Prostate gland (tissue), 2 donors: Measurements from ENCODE around the gene UGT1A8.

Experiments used
- CTCF ChIP-seq, 4 experiments: fragments of 200-600 bp in 2 of 4; fragments of 450-650 bp in 2 of 4; sonication (generic) in 2 of 4; IDR thresholded peaks; 1 replicate in 3 of 4; 2 replicates in 1 of 4; pipeline ENCODE4 v1.5.1; 2016 to 2019; ENCODE audit warnings: antibody characterized with exemption in 4 of 4, mild to moderate bottlenecking in 2 of 4, moderate library complexity in 2 of 4
- POLR2A ChIP-seq: fragments of 450-650 bp; IDR thresholded peaks from one replicate; pipeline ENCODE4 v1.6.1; 2016; ENCODE audit warnings: antibody characterized with exemption, mild to moderate bottlenecking

DNA sequence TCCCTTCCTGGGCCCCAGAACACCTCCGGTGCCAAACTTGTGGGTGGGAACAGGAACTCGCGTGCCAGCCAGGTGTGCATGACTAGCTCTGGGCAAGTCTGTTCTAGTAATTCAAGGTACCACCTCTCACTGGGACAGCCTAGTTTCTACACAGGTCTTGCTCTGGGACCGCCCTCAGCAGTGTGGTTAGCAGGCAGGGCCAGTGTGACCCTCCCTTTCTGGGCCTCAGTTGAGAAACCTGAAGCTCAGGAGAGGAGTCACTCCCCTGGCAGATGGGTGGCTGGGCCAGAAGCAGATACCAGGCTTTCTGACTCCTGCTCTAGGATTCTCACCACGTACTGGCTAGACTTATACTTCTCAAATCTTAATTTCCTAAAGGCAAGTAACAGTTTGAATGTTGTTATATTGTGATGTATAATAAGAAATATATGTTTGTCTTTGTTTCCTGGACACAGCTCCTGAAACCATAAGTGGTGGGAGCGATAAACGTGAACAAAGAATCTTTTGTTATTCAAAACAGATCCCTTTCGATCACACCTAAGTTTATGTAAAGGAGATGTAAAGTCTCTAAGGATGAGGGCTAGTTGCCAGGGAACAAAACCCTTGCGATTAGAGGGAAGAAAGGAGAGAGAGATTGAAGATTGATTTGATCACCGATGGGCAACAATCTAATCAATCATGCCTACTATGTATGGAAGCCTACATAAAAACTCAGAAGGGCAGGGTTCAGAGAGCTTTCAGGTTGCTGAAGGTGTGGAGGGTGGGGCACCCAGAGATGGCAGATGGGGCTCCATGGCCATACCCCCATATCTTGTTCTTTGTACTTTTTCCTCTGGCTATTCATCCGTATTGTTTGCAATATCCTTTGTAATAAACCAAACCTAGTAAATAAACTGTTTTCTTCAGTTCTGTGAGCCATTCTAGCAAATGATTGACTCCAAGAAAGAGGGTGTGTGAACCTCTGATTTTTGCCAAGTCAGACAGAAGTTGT, 74.3 kb downstream of the UGT1A8 start:
- TF ChIP-seq CTCF (IDR thresholded peaks at IDR 0.05) (no peak), POLR2A (peak; percentile 60)
